Vagina (tissue), 2 donors: ENCODE results near the gene IFT52. TPM values are rescaled to one million over a fixed set of nuclear protein-coding genes. Genes with fewer than 3 reads are reported as not detected.

Source experiments
- DNase-seq, 2 donors: peaks; one replicate each; pipeline ENCODE4 v3.0.0-alpha.2; 2017; ENCODE audit errors: extremely low spot score in 2 of 2
- H3K27ac ChIP-seq: fragments of 200-600 bp; sonication (generic); one replicate; pipeline ENCODE4 v1.5.1; 2019
- H3K27me3 ChIP-seq: fragments of 200-600 bp; sonication (generic); one replicate; pipeline ENCODE4 v1.5.1; 2019
- H3K36me3 ChIP-seq, 2 donors: fragments of 200-600 bp; sonication (generic); one replicate each; pipeline ENCODE4 v1.5.1; 2017 to 2019
- H3K4me1 ChIP-seq: fragments of 200-600 bp; sonication (generic); one replicate; pipeline ENCODE4 v1.5.1; 2019
- H3K4me3 ChIP-seq, 2 donors: fragments of 200-600 bp; sonication (generic); 1 replicate in 1 of 2; 2 replicates in 1 of 2; pipeline ENCODE4 v1.5.1; 2016 to 2019
- H3K9me3 ChIP-seq: fragments of 200-600 bp; sonication (generic); one replicate; pipeline ENCODE4 v1.5.1; 2019
- POLR2A ChIP-seq, 2 donors: fragments of 450-650 bp; IDR thresholded peaks; one replicate each; pipeline ENCODE4 v1.6.1; 2017; ENCODE audit warnings: antibody characterized with exemption in 2 of 2, mild to moderate bottlenecking in 2 of 2, moderate library complexity in 2 of 2
- POLR2AphosphoS5 ChIP-seq, 2 donors: sonication (generic); formaldehyde crosslinking; IDR thresholded peaks; one replicate each; pipeline ENCODE4 v1.9.0; 2017; ENCODE audit warnings: antibody characterized with exemption in 2 of 2, mild to moderate bottlenecking in 2 of 2, low read depth in 1 of 2; ENCODE audit not compliant: insufficient read depth in 1 of 2
- intact Hi-C: fragments of 100-400 bp; cut with DNase I; formaldehyde crosslinking; loops from one replicate; pipeline ENCODE4 v1.15.1; 2023
- total RNA-seq: library from RNA; depleted of rRNA; stranded (reverse); fragments of >200 nt; gene quantifications from one replicate; pipeline ENCODE4 v1.2.3, GENCODE V29; 2016
- TF ChIP-seq, protein P1 (sequence below), 3 experiments: fragments of 450-650 bp in 2 of 3; fragments of 200-600 bp in 1 of 3; sonication (generic) in 1 of 3; IDR thresholded peaks; one replicate each; pipeline ENCODE4 v1.5.1; 2017 to 2019; ENCODE audit warnings: antibody characterized with exemption in 3 of 3, mild to moderate bottlenecking in 2 of 3, moderate library complexity in 2 of 3

The IFT52 gene
- total RNA-seq, 1 donor from 2014 or later = 28.0 TPM

- no peaks in the 10 kb centered on the region for H3K9me3 ChIP-seq
- no peak overlapping the region for H3K4me3 ChIP-seq
- intact Hi-C loops = no loop called here
- H3K27me3 ChIP-seq = no peaks in the 10 kb centered on the region
- TF ChIP-seq, protein P1, sequence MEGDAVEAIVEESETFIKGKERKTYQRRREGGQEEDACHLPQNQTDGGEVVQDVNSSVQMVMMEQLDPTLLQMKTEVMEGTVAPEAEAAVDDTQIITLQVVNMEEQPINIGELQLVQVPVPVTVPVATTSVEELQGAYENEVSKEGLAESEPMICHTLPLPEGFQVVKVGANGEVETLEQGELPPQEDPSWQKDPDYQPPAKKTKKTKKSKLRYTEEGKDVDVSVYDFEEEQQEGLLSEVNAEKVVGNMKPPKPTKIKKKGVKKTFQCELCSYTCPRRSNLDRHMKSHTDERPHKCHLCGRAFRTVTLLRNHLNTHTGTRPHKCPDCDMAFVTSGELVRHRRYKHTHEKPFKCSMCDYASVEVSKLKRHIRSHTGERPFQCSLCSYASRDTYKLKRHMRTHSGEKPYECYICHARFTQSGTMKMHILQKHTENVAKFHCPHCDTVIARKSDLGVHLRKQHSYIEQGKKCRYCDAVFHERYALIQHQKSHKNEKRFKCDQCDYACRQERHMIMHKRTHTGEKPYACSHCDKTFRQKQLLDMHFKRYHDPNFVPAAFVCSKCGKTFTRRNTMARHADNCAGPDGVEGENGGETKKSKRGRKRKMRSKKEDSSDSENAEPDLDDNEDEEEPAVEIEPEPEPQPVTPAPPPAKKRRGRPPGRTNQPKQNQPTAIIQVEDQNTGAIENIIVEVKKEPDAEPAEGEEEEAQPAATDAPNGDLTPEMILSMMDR (IDR thresholded peaks at IDR 0.05) = no peak
- no peak for TF ChIP-seq POLR2A (IDR thresholded peaks at IDR 0.05)
- no peak for TF ChIP-seq POLR2AphosphoS5 (IDR thresholded peaks at IDR 0.05; ENCODE audit: insufficient read depth in 1 of 2, low read depth in 1 of 2)
- no peak for DNase-seq
- H3K27ac ChIP-seq = no peak overlapping the region
- H3K36me3 ChIP-seq = no peaks in the 10 kb centered on the region
- H3K4me1 ChIP-seq = no peaks in the 10 kb centered on the region
These were observed 29.8 kb upstream of the IFT52 start for GRCh38 chr20:43560974-43561373.

GRCh38 chr20:43563429-43563828, 27.3 kb upstream of the IFT52 start:
- no peaks in the 10 kb centered on the region for H3K27me3 ChIP-seq
- no peaks in the 10 kb centered on the region for H3K36me3 ChIP-seq
- H3K9me3 ChIP-seq = no peaks in the 10 kb centered on the region
- intact Hi-C loops = no loop called here
- no peak for DNase-seq
- no peaks in the 10 kb centered on the region for H3K4me1 ChIP-seq
- H3K27ac ChIP-seq = no peak overlapping the region
- H3K4me3 ChIP-seq = no peak overlapping the region
- TF ChIP-seq POLR2A (IDR thresholded peaks at IDR 0.05) (no peak), POLR2AphosphoS5 (IDR thresholded peaks at IDR 0.05; ENCODE audit: insufficient read depth in 1 of 2, low read depth in 1 of 2) (no peak)
- TF ChIP-seq, protein P1 (IDR thresholded peaks at IDR 0.05) = no peak

DNA sequence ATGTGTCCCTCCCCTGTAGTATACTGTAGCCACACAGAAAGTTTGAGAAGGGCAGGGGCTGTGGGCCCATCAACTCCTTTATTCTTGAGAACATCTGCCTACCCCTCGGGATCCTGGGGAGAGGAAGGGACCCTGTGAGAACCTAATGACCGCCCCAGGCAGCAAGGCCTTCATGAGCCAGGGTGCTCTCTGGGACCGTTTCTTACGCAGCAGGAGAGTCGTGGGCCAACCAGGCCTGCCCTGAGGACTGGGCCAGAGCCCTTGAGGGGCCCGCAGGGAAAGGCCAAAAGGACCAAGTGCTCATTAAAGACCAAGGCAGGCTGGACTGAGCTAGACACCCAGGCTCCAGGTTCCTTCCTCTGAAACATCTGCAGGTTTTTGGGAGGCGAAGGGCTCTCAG, 26.7 kb upstream of the IFT52 start:
- H3K27me3 ChIP-seq = no peaks in the 10 kb centered on the region
- H3K36me3 ChIP-seq = no peaks in the 10 kb centered on the region
- intact Hi-C loops = no loop called here
- H3K9me3 ChIP-seq = no peaks in the 10 kb centered on the region
- no peak overlapping the region for H3K4me3 ChIP-seq
- TF ChIP-seq POLR2AphosphoS5 (IDR thresholded peaks at IDR 0.05; ENCODE audit: insufficient read depth in 1 of 2, low read depth in 1 of 2) (no peak), POLR2A (IDR thresholded peaks at IDR 0.05) (no peak)
- TF ChIP-seq, protein P1 (IDR thresholded peaks at IDR 0.05) = no peak
- H3K4me1 ChIP-seq = no peaks in the 10 kb centered on the region
- no peak for DNase-seq
- H3K27ac ChIP-seq = no peak overlapping the region

GRCh38 chr20:43564455-43564854, 26.3 kb upstream of the IFT52 start:
- Histone ChIP-seq H3K9me3 (no peaks in the 10 kb centered on the region), H3K36me3 (no peaks in the 10 kb centered on the region), H3K27me3 (no peaks in the 10 kb centered on the region), H3K4me3 (no peak overlapping the region), H3K4me1 (no peaks in the 10 kb centered on the region), H3K27ac (no peak overlapping the region)
- intact Hi-C loops = no loop called here
- DNase-seq = no peak
- TF ChIP-seq POLR2AphosphoS5 (IDR thresholded peaks at IDR 0.05; ENCODE audit: insufficient read depth in 1 of 2, low read depth in 1 of 2) (no peak), POLR2A (IDR thresholded peaks at IDR 0.05) (no peak)
- TF ChIP-seq, protein P1 (IDR thresholded peaks at IDR 0.05) = no peak

DNA sequence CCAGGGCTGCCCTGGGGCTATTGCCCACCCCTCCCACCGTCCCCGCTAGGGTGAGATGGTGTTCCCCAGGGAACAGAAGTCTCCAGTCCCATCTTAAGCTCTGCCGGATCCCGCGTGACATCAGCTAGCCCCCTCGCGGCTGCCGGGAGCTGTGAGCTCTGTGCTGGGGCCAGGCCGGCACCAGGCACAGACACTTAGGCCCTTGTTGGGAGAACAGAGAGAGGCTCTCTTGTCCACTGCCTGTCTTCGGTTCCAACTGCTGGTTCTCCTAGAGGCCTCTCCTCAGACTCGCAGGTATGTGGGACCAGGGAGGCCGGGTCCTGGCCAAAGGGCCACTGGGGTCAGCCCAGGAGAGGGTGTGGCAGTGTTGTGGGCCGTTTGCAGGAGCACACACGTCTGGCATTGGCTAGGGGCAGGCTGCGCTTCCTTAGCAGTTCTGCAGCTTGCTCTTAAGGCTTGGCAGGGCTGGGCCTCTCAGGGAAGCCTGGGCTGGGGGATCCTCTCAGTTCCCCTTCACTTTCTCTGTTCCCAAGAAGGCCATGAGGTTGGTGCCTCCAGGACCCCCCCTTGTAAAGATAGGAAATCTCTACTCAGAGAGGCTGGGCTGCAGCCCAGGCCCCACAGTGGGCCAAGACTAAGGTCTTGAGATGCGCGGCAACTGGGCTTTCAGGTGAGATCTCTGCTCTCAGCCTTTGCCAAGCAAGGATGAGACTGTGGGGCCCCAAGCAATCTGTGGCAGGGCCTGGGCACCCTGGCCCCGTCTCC, 25.6 kb upstream of the IFT52 start:
- Histone ChIP-seq H3K27me3 (no peaks in the 10 kb centered on the region), H3K36me3 (no peaks in the 10 kb centered on the region), H3K4me3 (no peak overlapping the region), H3K27ac (no peak overlapping the region), H3K4me1 (no peaks in the 10 kb centered on the region), H3K9me3 (no peaks in the 10 kb centered on the region)
- no peak for DNase-seq
- TF ChIP-seq POLR2AphosphoS5 (IDR thresholded peaks at IDR 0.05; ENCODE audit: insufficient read depth in 1 of 2, low read depth in 1 of 2) = no peak
- intact Hi-C loops = no loop called here
